HEK293 (cell line): ENCODE results near the gene SORCS3.

Experiments used
- CTCF ChIA-PET: fragments of 350-600 bp; formaldehyde crosslinking; extraction: SDS; loops from one replicate; lab custom pipeline; 2021; ENCODE audit warnings: antibody characterized with exemption; lab: Yijun Ruan, JAX
- POLR2A ChIA-PET: fragments of 300-600 bp; formaldehyde crosslinking; extraction: SDS; loops from one replicate; lab custom pipeline; 2020; ENCODE audit warnings: antibody characterized with exemption, inconsistent platforms; lab: Yijun Ruan, JAX
- H3K27ac ChIP-seq: fragments of 200-500 bp; sonication (Bioruptor generic); 2 replicates; pipeline ENCODE4 v1.5.1; 2014; ENCODE audit warnings: low read depth, low read length, control low read depth, inconsistent platforms; ENCODE audit errors: extremely low read depth
- H3K36me3 ChIP-seq, 2 experiments: fragments of 200-500 bp in 1 of 2; sonication (Bioruptor generic) in 1 of 2; 1 replicate in 1 of 2; 2 replicates in 1 of 2; pipeline ENCODE4 v1.5.1; 2014 to 2017; ENCODE audit warnings: inconsistent platforms in 2 of 2, low read length in 2 of 2; ENCODE audit not compliant: control insufficient read depth in 2 of 2, insufficient read depth in 1 of 2
- H3K4me1 ChIP-seq: fragments of 200-500 bp; sonication (Bioruptor generic); 2 replicates; pipeline ENCODE4 v1.5.1; 2014; ENCODE audit warnings: mild to moderate bottlenecking, low read length, inconsistent platforms; ENCODE audit not compliant: control insufficient read depth, insufficient read depth
- H3K4me3 ChIP-seq: 2 replicates; pipeline ENCODE4 v1.5.1; 2011; ENCODE audit warnings: low read depth, mild to moderate bottlenecking, control low read depth, low read length, moderate library complexity
- H3K9me3 ChIP-seq: fragments of 200-500 bp; sonication (Bioruptor generic); 2 replicates; pipeline ENCODE4 v1.5.1; 2014; ENCODE audit warnings: low read depth, low read length, inconsistent platforms; ENCODE audit not compliant: control insufficient read depth, insufficient read depth
- BCL11A ChIP-seq: fragments of 450-650 bp; formaldehyde crosslinking; IDR thresholded peaks from 2 replicates; pipeline ENCODE4 v1.5.1; 2016; ENCODE audit warnings: low read depth, missing biosample characterization, missing genetic modification characterization
- GLI2 ChIP-seq: fragments of 450-650 bp; formaldehyde crosslinking; IDR thresholded peaks from 2 replicates; pipeline ENCODE4; 2017; ENCODE audit warnings: missing biosample characterization, missing genetic modification characterization, low read depth, borderline replicate concordance
- HOXC10 ChIP-seq: sonication (generic); formaldehyde crosslinking; IDR thresholded peaks from 2 replicates; pipeline ENCODE4 v1.8.1; 2023; ENCODE audit warnings: mild to moderate bottlenecking, missing genetic modification reagents
- HOXD13 ChIP-seq: sonication (generic); formaldehyde crosslinking; IDR thresholded peaks from 2 replicates; pipeline ENCODE4 v1.8.0; 2022; ENCODE audit warnings: missing genetic modification reagents, borderline replicate concordance
- OVOL3 ChIP-seq: fragments of 450-650 bp; formaldehyde crosslinking; IDR thresholded peaks from 2 replicates; pipeline ENCODE4 v1.5.1; 2016; ENCODE audit warnings: missing biosample characterization, missing genetic modification characterization
- PRDM1 ChIP-seq: fragments of 450-650 bp; formaldehyde crosslinking; IDR thresholded peaks from 2 replicates; pipeline ENCODE4; 2016; ENCODE audit warnings: missing biosample characterization, missing genetic modification characterization
- ZBTB17 ChIP-seq: fragments of 450-650 bp; formaldehyde crosslinking; IDR thresholded peaks from 2 replicates; pipeline ENCODE4 v1.5.1; 2016; ENCODE audit warnings: missing biosample characterization, missing genetic modification characterization
- ZFP3 ChIP-seq: fragments of 450-650 bp; formaldehyde crosslinking; IDR thresholded peaks from 2 replicates; pipeline ENCODE4 v1.5.1; 2016; ENCODE audit warnings: low read depth, missing biosample characterization, missing genetic modification characterization
- ZNF157 ChIP-seq: fragments of 450-650 bp; formaldehyde crosslinking; IDR thresholded peaks from 2 replicates; pipeline ENCODE4 v1.5.1; 2016; ENCODE audit warnings: missing biosample characterization, missing genetic modification characterization
- ZNF202 ChIP-seq: fragments of 450-650 bp; formaldehyde crosslinking; IDR thresholded peaks from 2 replicates; pipeline ENCODE4 v1.5.1; 2016; ENCODE audit warnings: missing biosample characterization, missing genetic modification characterization, borderline replicate concordance
- ZNF292 ChIP-seq: fragments of 450-650 bp; formaldehyde crosslinking; IDR thresholded peaks from 2 replicates; pipeline ENCODE4 v1.5.1; 2016; ENCODE audit warnings: low read depth, missing biosample characterization, missing genetic modification characterization, borderline replicate concordance
- ZNF302 ChIP-seq: fragments of 450-650 bp; formaldehyde crosslinking; IDR thresholded peaks from 2 replicates; pipeline ENCODE4 v1.5.1; 2016; ENCODE audit warnings: missing biosample characterization, missing genetic modification characterization, low read depth
- ZNF426 ChIP-seq: fragments of 450-650 bp; formaldehyde crosslinking; IDR thresholded peaks from 2 replicates; pipeline ENCODE4 v1.5.1; 2017; ENCODE audit warnings: missing biosample characterization, missing genetic modification characterization, mild to moderate bottlenecking, inconsistent platforms, moderate library complexity
- ZNF514 ChIP-seq: fragments of 450-650 bp; formaldehyde crosslinking; IDR thresholded peaks from 2 replicates; pipeline ENCODE4 v1.5.1; 2016; ENCODE audit warnings: missing biosample characterization, missing genetic modification characterization
- ZNF623 ChIP-seq: fragments of 450-650 bp; formaldehyde crosslinking; IDR thresholded peaks from 2 replicates; pipeline ENCODE4 v1.5.1; 2016; ENCODE audit warnings: missing biosample characterization, missing genetic modification characterization
- ZNF654 ChIP-seq: fragments of 450-650 bp; formaldehyde crosslinking; IDR thresholded peaks from 2 replicates; pipeline ENCODE4 v1.5.1; 2016; ENCODE audit warnings: low read depth, missing biosample characterization, missing genetic modification characterization
- ZNF830 ChIP-seq: fragments of 450-650 bp; IDR thresholded peaks from 2 replicates; pipeline ENCODE4 v1.5.0; 2018; ENCODE audit warnings: missing biosample characterization, missing genetic modification characterization, low read depth, mild to moderate bottlenecking, moderate library complexity
- ZNF837 ChIP-seq: fragments of 450-650 bp; formaldehyde crosslinking; IDR thresholded peaks from 2 replicates; pipeline ENCODE4 v1.5.1; 2016; ENCODE audit warnings: missing biosample characterization, missing genetic modification characterization
- TF ChIP-seq, protein P1 (sequence below): fragments of 450-650 bp; formaldehyde crosslinking; IDR thresholded peaks from 2 replicates; pipeline ENCODE4 v1.5.1; 2016; ENCODE audit warnings: missing biosample characterization, missing genetic modification characterization
- TF ChIP-seq, protein P2 (sequence below): fragments of 450-650 bp; formaldehyde crosslinking; IDR thresholded peaks from 2 replicates; pipeline ENCODE4 v1.5.1; 2017; ENCODE audit warnings: missing biosample characterization, missing genetic modification characterization
- TF ChIP-seq, protein P3 (sequence below): fragments of 450-650 bp; formaldehyde crosslinking; IDR thresholded peaks from 2 replicates; pipeline ENCODE4 v1.5.1; 2016; ENCODE audit warnings: missing biosample characterization, missing genetic modification characterization
- TF ChIP-seq, protein P4 (sequence below): fragments of 450-650 bp; formaldehyde crosslinking; IDR thresholded peaks from 2 replicates; pipeline ENCODE4 v1.5.1; 2017; ENCODE audit warnings: missing biosample characterization, missing genetic modification characterization
- TF ChIP-seq, protein P5 (sequence below): IDR thresholded peaks from 2 replicates; pipeline ENCODE4 v1.6.1; 2011; ENCODE audit warnings: mild to moderate bottlenecking, low read depth, low read length, borderline replicate concordance

Gene SORCS3

DNA sequence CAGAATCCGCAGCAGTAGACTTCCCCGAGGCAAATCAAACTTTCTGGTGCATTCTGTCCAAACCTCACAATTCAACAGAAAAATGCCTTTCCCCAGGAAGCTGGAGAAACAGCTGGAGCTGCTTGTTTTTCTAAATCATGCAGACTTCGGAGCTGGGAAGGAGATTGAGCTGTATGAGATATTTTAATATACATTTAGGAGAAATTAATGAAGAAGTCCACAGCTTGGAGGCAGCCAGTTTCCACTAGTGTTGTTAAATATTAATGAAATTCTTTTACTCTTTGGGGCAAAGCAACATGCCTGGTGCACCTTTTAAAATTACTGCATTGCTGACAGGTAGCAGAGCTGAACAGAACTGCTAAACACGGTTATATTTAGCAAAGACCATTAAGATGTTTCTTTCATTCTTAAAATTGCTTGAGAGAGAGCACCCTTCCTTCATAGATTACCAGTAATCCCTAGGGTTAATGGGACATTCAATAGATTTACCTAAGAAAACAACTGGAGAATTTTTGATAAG is 566.4 kb downstream of the SORCS3 start:
- TF ChIP-seq HOXC10 (CRISPR knock-in tag) (no peak), OVOL3 (tag by site-specific recombination) (no peak), ZNF157 (tag by site-specific recombination) (no peak), BCL11A (tag by site-specific recombination) (no peak), ZNF837 (no peak), ZBTB17 (tag by site-specific recombination) (no peak), GLI2 (tag by site-specific recombination) (no peak)
- TF ChIP-seq, protein P1, sequence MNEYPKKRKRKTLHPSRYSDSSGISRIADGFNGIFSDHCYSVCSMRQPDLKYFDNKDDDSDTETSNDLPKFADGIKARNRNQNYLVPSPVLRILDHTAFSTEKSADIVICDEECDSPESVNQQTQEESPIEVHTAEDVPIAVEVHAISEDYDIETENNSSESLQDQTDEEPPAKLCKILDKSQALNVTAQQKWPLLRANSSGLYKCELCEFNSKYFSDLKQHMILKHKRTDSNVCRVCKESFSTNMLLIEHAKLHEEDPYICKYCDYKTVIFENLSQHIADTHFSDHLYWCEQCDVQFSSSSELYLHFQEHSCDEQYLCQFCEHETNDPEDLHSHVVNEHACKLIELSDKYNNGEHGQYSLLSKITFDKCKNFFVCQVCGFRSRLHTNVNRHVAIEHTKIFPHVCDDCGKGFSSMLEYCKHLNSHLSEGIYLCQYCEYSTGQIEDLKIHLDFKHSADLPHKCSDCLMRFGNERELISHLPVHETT, result no peak
- TF ChIP-seq, protein P2, sequence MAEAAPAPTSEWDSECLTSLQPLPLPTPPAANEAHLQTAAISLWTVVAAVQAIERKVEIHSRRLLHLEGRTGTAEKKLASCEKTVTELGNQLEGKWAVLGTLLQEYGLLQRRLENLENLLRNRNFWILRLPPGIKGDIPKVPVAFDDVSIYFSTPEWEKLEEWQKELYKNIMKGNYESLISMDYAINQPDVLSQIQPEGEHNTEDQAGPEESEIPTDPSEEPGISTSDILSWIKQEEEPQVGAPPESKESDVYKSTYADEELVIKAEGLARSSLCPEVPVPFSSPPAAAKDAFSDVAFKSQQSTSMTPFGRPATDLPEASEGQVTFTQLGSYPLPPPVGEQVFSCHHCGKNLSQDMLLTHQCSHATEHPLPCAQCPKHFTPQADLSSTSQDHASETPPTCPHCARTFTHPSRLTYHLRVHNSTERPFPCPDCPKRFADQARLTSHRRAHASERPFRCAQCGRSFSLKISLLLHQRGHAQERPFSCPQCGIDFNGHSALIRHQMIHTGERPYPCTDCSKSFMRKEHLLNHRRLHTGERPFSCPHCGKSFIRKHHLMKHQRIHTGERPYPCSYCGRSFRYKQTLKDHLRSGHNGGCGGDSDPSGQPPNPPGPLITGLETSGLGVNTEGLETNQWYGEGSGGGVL (tag by site-specific recombination), result no peak
- CTCF ChIA-PET, result no interaction called here

DNA sequence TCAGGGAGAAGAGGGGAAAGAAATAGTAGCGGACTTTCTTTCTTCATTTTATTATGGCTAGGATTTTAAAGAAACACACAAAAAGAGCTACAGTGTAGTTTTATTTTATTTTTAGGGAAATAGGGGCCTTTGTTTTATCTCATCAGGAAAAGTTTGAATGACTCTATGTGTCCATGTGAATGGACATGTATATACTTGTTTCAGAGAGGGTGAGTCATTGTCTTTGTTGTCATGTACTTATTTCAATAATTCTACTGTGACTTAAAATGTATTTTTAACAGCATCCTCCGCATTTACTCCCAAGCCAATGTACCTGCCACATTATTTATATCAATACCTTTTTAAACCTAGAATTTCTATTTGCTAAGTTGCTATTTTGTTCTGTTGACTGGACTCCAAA is 569.5 kb downstream of the SORCS3 start:
- TF ChIP-seq PRDM1 (tag by site-specific recombination), result no peak
- TF ChIP-seq ZNF202 (tag by site-specific recombination), result no peak
- TF ChIP-seq ZNF654 (tag by site-specific recombination), result no peak
- no peak for TF ChIP-seq ZNF302 (tag by site-specific recombination)
- no peak for TF ChIP-seq ZNF830
- TF ChIP-seq, protein P3, sequence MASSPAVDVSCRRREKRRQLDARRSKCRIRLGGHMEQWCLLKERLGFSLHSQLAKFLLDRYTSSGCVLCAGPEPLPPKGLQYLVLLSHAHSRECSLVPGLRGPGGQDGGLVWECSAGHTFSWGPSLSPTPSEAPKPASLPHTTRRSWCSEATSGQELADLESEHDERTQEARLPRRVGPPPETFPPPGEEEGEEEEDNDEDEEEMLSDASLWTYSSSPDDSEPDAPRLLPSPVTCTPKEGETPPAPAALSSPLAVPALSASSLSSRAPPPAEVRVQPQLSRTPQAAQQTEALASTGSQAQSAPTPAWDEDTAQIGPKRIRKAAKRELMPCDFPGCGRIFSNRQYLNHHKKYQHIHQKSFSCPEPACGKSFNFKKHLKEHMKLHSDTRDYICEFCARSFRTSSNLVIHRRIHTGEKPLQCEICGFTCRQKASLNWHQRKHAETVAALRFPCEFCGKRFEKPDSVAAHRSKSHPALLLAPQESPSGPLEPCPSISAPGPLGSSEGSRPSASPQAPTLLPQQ (tag by site-specific recombination), result no peak
- TF ChIP-seq, protein P4, sequence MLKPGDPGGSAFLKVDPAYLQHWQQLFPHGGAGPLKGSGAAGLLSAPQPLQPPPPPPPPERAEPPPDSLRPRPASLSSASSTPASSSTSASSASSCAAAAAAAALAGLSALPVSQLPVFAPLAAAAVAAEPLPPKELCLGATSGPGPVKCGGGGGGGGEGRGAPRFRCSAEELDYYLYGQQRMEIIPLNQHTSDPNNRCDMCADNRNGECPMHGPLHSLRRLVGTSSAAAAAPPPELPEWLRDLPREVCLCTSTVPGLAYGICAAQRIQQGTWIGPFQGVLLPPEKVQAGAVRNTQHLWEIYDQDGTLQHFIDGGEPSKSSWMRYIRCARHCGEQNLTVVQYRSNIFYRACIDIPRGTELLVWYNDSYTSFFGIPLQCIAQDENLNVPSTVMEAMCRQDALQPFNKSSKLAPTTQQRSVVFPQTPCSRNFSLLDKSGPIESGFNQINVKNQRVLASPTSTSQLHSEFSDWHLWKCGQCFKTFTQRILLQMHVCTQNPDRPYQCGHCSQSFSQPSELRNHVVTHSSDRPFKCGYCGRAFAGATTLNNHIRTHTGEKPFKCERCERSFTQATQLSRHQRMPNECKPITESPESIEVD, result no peak
- TF ChIP-seq ZNF292 (tag by site-specific recombination), result no peak
- TF ChIP-seq ZNF514 (tag by site-specific recombination), result no peak
- no peak for TF ChIP-seq ZNF426 (tag by site-specific recombination)
- TF ChIP-seq ZNF623, result no peak
- TF ChIP-seq ZFP3 (tag by site-specific recombination), result no peak
- TF ChIP-seq, protein P5, sequence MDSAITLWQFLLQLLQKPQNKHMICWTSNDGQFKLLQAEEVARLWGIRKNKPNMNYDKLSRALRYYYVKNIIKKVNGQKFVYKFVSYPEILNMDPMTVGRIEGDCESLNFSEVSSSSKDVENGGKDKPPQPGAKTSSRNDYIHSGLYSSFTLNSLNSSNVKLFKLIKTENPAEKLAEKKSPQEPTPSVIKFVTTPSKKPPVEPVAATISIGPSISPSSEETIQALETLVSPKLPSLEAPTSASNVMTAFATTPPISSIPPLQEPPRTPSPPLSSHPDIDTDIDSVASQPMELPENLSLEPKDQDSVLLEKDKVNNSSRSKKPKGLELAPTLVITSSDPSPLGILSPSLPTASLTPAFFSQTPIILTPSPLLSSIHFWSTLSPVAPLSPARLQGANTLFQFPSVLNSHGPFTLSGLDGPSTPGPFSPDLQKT, result no peak
- no peak for TF ChIP-seq HOXD13
- TF ChIP-seq, all 188 proteins: peak for 0
- CTCF ChIA-PET, result no interaction called here
- H3K9me3 ChIP-seq, result no peaks in the 10 kb centered on the region

More for the DNA sequence above, 566.4 kb downstream of the SORCS3 start:
- Histone ChIP-seq H3K4me3 (no peak overlapping the region), H3K27ac (no peak overlapping the region), H3K4me1 (no peaks in the 10 kb centered on the region), H3K9me3 (no peaks in the 10 kb centered on the region), H3K36me3 (no peaks in the 10 kb centered on the region)
- POLR2A ChIA-PET, result no interaction called here

More for the DNA sequence above, 569.5 kb downstream of the SORCS3 start:
- POLR2A ChIA-PET, result no interaction called here
- Histone ChIP-seq H3K36me3 (no peaks in the 10 kb centered on the region), H3K27ac (no peak overlapping the region), H3K4me1 (no peaks in the 10 kb centered on the region), H3K4me3 (no peak overlapping the region)
